Mesodermal cell (in vitro differentiated cells): Measurements from ENCODE around the gene ABHD12B.
"Not testable (repeated sequence)": the region's sequence is repeated elsewhere in the genome, so short reads cannot be mapped to it uniquely, and the experiment has no call there.

Source experiments
- H3K27ac ChIP-seq: 2 replicates; pipeline ENCODE4 v1.7.0; 2013; ENCODE audit warnings: mild to moderate bottlenecking, low read depth, low read length, moderate library complexity; ENCODE audit not compliant: severe bottlenecking
- H3K36me3 ChIP-seq: 2 replicates; pipeline ENCODE4 v1.7.1; 2013; ENCODE audit warnings: mild to moderate bottlenecking, low read length, moderate library complexity; ENCODE audit not compliant: control insufficient read depth, insufficient read depth
- H3K4me1 ChIP-seq: one replicate; pipeline ENCODE4 v1.7.1; 2013; ENCODE audit warnings: mild to moderate bottlenecking, low read length; ENCODE audit not compliant: insufficient read depth, control insufficient read depth, poor library complexity, severe bottlenecking
- H3K4me3 ChIP-seq: 2 replicates; pipeline ENCODE4 v1.7.0; 2013; ENCODE audit warnings: low read length, control low read depth, mild to moderate bottlenecking; ENCODE audit not compliant: insufficient read depth, poor library complexity, severe bottlenecking; ENCODE audit errors: extremely low read depth
- H3K9me3 ChIP-seq: 2 replicates; pipeline ENCODE4 v1.7.1; 2013; ENCODE audit warnings: mild to moderate bottlenecking, low read length, moderate library complexity; ENCODE audit not compliant: control insufficient read depth
- WGBS, 2 experiments: methylation state at CpG; one replicate each; pipeline ENCODE4 v1.1.5; 2013; ENCODE audit warnings: missing lambda C conversion rate in 2 of 2; ENCODE audit not compliant: insufficient coverage in 2 of 2; 5-methylcytosine and 5-hydroxymethylcytosine counted together

The ABHD12B gene

GRCh38 chr14:50936882-50937281, 65.0 kb downstream of the ABHD12B start:
- Histone ChIP-seq H3K4me1 (peaks cover 5% of the 10 kb centered on the region), H3K4me3 (no peak overlapping the region), H3K27ac (no peak overlapping the region), H3K36me3 (no peaks in the 10 kb centered on the region), H3K9me3 (no peaks in the 10 kb centered on the region)
- WGBS, 2 experiments = no CpG with 5 or more reads among the region's 2 CpGs

- Histone ChIP-seq H3K4me3 (no peak overlapping the region), H3K9me3 (no peaks in the 10 kb centered on the region), H3K4me1 (peaks cover 5% of the 10 kb centered on the region), H3K27ac (no peak overlapping the region), H3K36me3 (no peaks in the 10 kb centered on the region)
- no CpG with 5 or more reads among the region's 2 CpGs for WGBS, 2 experiments
Measured at GRCh38 chr14:50937325-50937724, 65.5 kb downstream of the ABHD12B start.

GRCh38 chr14:50937800-50938199, 65.9 kb downstream of the ABHD12B start:
- WGBS, 2 experiments = 88 to 97% methylated on average over 3 to 4 of the region's 4 CpGs
- H3K4me1 ChIP-seq = peaks cover 5% of the 10 kb centered on the region
- H3K27ac ChIP-seq = no peak overlapping the region

GRCh38 chr14:50941151-50941550, 69.3 kb downstream of the ABHD12B start:
- Histone ChIP-seq H3K36me3 (no peaks in the 10 kb centered on the region), H3K4me1 (peaks cover 5% of the 10 kb centered on the region), H3K4me3 (no peak overlapping the region), H3K9me3 (no peaks in the 10 kb centered on the region), H3K27ac (no peak overlapping the region)
- 84 to 85% methylated on average over 5 to 6 of the region's 6 CpGs for WGBS, 2 experiments

More at GRCh38 chr14:50937800-50938199, 65.9 kb downstream of the ABHD12B start:
- H3K9me3 ChIP-seq = no peaks in the 10 kb centered on the region
- H3K4me3 ChIP-seq = no peak overlapping the region
- H3K36me3 ChIP-seq = no peaks in the 10 kb centered on the region

- 91 to 96% methylated on average over 6 to 8 of the region's 8 CpGs for WGBS, 2 experiments
- H3K27ac ChIP-seq, H3K4me1 ChIP-seq, H3K36me3 ChIP-seq, H3K4me3 ChIP-seq, H3K9me3 ChIP-seq: not testable (repeated sequence)
Measured at GRCh38 chr14:50941638-50942037, 69.8 kb downstream of the ABHD12B start.

- Histone ChIP-seq H3K9me3 (no peaks in the 10 kb centered on the region), H3K36me3 (no peaks in the 10 kb centered on the region), H3K4me3 (peak overlapping the region; percentile 59), H3K27ac (peak overlapping the region; percentile 36), H3K4me1 (no peaks in the 10 kb centered on the region)
- 6 to 9% methylated on average over 17 to 22 of the region's 26 CpGs for WGBS, 2 experiments
Measured at GRCh38 chr14:50943261-50943942, 71.5 kb downstream of the ABHD12B start.

GRCh38 chr14:50943943-50944646, 72.2 kb downstream of the ABHD12B start, which contains the start of gene PYGL:
Gene PYGL, minus strand, starts transcription at chr14:50944483. Its CDS starts 80 bp downstream, at chr14:50944403.
- H3K27ac ChIP-seq = peak within 1 kb of the TSS; percentile 36
- H3K36me3 ChIP-seq = no peaks in the 10 kb centered on the region
- 0% methylated on average over 52 to 59 of the region's 74 CpGs for whole genome bisulfite sequencing, 2 experiments
- no peaks in the 10 kb centered on the region for H3K4me1 ChIP-seq
- no peaks in the 10 kb centered on the region for H3K9me3 ChIP-seq
- peak within 1 kb of the TSS; percentile 59 for H3K4me3 ChIP-seq

- Histone ChIP-seq H3K36me3 (no peaks in the 10 kb centered on the region), H3K4me1 (no peaks in the 10 kb centered on the region), H3K9me3 (no peaks in the 10 kb centered on the region), H3K4me3 (peak overlapping the region; percentile 59), H3K27ac (no peak overlapping the region)
- 8 to 9% methylated on average over 19 to 23 of the region's 29 CpGs for WGBS, 2 experiments
Measured at GRCh38 chr14:50944647-50945413, 73.0 kb downstream of the ABHD12B start.

- 92 to 94% methylated on average over 2 to 4 of the region's 5 CpGs for WGBS, 2 experiments
- no peak overlapping the region for H3K4me3 ChIP-seq
- H3K4me1 ChIP-seq = no peaks in the 10 kb centered on the region
- no peak overlapping the region for H3K27ac ChIP-seq
- H3K36me3 ChIP-seq = no peaks in the 10 kb centered on the region
- no peaks in the 10 kb centered on the region for H3K9me3 ChIP-seq
Measured at GRCh38 chr14:50946234-50946935, 74.5 kb downstream of the ABHD12B start.

GRCh38 chr14:50947446-50947845, 75.6 kb downstream of the ABHD12B start:
- no peaks in the 10 kb centered on the region for H3K9me3 ChIP-seq
- WGBS, 2 experiments = 77 to 82% methylated on average over 2 to 4 of the region's 4 CpGs
- H3K4me1 ChIP-seq = no peaks in the 10 kb centered on the region
- no peak overlapping the region for H3K4me3 ChIP-seq
- no peaks in the 10 kb centered on the region for H3K36me3 ChIP-seq
- no peak overlapping the region for H3K27ac ChIP-seq
